Activated T-helper 1 cell treated with anti-CD3 and anti-CD28 coated beads, Interleukin-2, amount 50 U/mL, for 16 hours (primary cell): Measurements from ENCODE around the gene ABCG2.

Source experiments
- DNase-seq, 2 donors: peaks; one replicate each; pipeline ENCODE4 v3.0.0-alpha.2; 2020; ENCODE audit warnings: low read depth in 1 of 2, low spot score in 1 of 2

The ABCG2 gene

DNA sequence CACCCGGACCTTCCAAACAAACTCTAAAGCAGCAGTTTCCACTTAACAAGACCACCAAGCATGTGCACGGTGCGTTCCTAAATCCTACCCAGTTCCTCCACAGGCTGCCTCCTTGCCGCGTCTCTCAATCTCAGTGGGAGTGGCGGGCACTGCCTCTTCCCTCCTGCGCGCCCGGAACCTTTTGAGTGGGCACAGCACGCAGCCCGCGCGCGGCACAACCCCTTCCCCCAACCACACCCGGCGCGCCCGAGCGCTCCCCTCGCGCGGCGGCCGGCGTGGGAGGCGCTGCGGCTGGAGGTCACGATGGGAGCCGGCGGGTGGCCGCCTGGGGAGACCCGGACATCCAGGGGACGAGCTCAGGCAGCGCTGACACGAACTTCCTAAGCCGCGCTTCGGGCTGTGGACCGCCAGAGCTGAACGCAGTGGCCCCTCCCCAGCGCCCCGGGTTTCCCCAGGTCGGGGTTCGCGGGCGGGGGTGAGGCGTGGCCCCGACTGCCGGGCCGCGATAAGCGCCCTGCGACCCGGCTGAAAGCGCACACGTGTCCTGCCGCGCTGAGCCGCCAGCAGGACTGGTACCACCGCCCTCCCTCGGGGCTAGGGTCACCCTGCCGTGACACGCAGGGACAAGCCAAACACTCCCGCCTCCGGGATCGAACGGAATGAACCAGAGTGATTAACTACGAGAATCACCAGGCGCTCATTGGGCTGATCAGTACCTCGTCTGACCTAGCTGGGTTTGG is at the start of gene ABCG2:
ABCG2 (minus strand) TSS at position 151 of the 740 bp plus-strand sequence. CDS start 18,644 bp downstream, outside the sequence.
- DNase-seq = no peak

DNA sequence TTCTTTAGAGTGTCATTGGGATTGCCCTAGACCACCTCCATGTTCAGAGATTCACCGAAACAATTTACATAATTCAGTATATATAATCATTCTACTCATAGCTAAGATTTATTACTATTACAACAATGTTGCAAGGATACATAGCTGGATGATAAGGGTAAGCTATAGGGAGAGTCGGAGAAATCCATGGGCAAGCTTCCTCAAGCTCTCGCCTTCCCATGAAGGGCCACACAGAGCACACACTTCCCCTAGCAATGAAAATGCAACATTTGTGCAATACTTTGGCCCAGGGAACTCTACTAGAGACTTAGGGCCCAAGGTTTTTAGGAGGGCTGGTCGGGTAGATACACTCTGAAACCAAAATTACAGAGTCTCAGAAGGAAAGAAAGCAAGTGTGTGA is 49.7 kb upstream of the ABCG2 start:
- DNase-seq = no peak

DNA sequence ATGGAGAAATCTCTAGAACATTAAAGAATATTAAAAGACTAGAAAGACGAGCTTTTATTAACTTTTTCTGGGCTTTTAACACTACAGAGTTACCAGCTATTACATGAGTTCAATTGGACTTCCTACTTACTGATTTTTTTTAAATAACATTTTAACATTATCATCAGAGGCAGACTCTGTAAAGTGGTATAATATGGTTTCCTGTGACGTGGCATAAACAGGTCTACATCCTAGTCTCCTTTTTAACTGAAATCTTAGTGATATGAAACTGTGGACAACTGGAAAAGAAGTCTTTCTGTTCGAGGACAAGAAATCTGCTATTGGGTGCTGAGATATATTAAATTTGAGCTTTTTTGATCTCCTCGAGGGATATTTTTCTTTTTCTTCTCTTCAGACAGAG is 48.7 kb upstream of the ABCG2 start:
- no peak for DNase-seq

DNA sequence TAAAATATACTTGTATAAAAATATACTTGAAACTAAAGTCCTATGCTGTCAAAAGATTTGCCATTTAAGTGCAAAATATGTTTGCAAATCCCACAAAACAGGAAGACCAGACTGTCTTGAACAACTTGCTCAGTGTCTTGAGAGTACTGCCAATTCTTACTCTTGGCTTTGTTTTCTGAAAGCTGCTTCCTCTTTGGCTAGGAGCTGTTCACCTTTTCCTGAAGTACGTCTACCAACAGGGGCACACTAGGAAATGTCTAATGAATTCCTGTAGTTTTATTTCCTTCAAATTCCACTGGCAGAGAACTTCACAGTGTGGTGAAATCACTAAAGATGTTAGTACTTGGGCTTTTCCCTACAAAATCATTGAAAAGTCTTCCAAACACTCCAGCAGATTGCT is 46.4 kb upstream of the ABCG2 start:
- DNase-seq = no peak

DNA sequence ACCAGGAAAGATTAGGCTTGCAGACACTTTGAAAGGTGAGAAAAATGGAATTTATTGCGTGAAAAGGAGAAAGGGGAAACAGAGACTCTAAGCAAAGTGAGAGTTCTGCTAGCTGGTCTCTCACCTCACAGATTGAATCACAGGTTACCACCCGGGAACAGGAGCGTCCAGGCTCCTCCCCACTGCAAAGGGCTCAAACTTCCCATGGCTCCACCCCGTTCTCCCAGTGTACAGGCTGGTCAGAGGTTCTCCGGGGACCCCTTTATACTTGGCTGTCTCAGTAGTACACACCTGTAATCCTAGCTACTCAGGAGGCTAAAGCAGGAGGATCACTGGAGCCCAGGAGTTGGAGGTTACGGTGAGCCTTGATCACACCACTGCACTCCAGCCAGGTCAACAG is 44.0 kb upstream of the ABCG2 start:
- DNase-seq = no peak

DNA sequence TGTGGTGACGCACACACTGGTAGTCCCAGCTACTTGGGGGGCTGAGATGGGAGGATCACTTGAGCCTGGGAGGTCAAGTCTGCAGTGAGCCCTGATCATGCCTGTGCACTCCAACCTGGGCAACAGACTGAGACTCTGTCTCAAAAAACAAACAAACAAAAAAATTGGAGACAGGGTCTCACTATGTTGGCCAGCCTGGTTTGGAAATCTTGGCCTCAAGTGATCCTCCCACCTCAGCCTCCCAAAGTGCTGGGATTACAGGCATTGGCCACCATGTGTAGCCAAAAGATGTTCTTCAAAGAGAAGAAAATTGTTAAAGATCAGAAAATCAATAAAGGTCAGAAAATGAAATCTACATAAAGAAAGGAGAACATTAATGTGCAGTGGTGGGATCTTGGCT is 41.7 kb upstream of the ABCG2 start:
- no peak for DNase-seq

DNA sequence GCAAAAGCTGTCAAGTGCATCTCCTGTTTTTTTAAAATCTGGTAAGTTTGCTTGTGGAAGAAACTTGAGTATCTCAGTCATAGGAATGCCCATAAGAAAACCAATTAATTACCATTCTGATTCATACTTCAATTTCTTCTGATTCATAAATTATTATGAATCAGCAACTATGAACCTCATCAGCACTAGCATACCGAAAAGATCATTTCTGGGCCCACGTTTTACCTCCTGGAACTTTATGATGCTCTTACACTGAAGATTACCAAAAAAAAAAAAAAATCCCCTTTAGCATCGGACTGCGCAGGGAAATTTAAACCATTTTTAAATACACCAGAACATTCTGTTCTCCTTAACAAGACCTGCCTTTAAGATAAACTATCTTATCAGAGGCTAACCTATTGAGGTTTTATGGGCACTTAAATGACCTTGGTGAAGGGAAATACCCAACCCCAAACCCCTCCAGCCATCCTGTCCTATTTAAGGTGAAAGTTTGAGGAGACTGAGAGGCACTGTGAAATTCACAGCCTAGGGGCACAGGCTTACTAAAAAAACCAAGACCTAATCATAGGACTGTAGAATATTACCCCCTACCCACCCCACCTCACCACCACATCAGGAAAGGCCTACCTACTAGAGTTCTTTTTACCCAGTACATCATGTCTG is 38.2 kb upstream of the ABCG2 start:
- DNase-seq = no peak

DNA sequence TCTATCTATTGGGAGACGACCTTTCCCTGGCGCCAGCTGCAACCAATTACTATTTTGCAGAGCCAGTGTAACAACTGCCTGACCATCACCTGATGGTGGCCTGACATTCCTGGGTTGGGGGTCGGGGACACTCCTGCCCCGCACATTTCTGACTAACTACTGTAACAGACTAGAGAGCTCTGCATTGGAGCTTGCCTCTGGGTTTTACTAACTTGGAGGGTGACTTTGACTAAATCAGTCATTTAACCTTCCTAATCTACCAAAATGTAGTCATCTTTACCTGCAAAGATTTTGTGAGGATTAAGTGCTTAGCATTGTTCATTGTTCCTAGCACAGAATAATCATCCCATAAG is 37.5 kb upstream of the ABCG2 start:
- DNase-seq = no peak

DNA sequence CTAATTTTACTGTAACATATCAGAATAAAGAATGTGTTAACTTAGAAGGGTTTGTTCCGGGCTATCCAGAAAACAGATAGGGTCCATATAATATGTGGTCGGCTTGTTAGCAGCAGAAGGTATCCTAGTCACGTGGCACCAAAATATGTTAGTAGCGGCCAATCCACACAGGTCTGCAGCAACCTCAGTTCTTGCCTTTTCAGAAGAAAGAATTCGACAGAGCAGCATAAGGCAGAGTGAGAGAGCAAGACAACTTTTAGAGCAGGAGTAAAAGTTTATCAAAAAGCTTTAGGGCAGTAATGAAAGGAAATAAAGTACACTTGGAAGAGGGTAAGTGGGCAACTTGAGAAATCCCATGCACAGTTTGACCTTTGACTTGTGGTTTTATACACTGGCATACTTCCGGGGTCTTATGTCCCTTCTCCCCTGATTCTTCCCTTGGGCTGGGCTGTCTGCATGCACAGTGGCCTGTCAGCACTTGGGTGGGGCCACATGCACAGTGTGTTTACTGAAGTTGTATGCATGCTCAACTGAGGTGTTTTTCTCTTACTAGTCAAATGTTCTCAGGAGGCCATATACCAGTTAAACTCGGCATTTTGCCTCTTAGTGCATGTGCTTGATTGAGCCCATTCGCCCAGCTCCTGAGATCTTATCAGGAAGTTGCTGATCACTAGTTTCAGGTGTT is 37.0 kb upstream of the ABCG2 start:
- DNase-seq = no peak

DNA sequence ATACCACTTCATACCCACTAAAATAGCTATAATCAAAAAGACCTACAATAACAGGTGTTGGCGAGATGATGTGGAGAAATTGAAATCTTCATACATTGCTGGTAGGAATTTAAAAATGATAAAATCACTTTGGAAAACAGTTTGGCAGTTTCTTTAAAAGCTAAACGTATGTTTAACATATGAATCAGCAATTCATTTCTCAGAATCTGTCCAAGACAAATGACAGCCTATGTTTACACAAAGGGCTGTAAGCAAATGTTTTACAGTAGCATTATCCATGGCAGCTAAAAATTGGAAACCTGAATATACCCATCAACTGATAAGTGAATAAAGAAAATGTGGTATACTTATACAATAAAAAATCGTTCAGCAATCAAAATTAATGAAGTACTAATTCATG is 33.0 kb upstream of the ABCG2 start:
- DNase-seq = no peak

DNA sequence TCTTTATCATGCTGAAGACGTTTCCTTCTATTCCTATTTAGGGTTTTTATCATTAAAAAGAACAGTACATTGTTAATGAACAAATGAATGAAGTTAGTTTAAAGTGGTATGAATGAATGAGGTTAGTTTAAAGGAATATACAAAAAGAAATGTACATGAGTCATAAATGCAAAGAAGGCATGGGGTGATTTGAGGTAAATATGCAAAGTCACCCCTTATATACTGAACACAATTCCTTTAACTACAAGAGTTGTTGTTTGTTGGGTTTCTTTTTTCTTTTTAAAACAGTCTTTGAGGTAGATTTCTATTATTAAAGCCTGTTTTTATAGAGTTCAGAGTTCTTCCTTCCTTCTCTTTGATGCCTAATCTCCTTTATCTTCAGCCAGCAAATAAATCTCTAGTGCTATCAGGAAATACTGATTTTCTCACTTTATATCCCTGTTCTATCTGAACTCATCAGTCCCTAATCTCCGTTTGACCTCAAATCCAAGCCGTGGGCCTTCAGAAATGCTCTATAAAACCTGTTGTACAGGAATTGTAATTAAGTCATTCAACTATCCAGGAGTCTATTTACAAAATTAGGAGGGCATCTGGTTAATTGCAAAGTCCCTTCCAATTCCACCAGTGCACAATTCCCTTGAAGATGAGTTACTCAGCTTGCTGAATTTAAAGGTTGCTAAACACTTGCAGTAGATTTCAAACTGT is 31.6 kb upstream of the ABCG2 start:
- no peak for DNase-seq

DNA sequence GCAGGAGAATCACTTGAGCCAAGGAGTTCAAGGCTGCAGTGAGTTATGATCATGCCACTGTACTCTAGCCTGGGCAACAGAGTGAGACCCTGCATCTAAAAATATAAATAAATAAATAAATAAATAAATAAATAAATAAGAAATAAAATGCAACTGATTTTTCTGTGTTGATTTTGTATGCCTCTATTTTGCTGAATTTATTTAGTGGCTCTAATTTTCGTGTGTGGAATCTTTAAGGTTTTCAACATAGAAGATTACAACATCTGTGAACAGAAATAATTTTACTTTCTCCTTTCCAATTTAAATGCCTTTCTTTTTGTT is 30.9 kb upstream of the ABCG2 start:
- no peak for DNase-seq

DNA sequence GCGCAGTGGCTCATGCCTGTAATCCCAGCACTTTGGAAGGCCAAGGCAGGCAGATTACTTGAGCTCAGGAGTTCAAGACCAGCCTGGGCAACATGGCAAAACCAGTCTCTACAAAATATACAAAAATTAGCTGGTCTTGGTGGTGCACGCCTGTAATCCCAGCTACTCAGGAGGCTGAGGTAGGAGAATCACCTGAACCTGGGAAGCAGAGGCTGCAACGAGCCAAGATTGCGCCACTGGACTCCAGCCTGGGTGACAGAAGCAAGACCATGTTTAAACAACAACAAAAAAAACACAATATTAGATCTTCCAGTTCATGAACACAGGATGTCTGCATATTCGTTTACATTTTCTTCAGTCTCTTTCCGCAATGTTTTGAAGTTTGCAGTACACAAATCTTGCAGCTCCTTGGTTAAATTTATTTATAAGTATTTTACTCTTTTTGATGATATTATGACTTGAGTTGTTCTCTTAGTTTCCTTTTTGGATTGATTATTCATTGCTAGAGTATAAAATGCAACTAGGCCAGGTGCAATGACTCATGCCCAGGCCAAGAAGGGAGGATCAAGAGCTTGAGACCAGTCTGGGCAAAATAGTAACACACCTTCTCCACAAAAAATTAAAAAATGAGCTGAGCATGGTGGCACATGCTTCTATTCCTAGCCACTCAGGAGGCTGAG is 30.4 kb upstream of the ABCG2 start:
- no peak for DNase-seq

DNA sequence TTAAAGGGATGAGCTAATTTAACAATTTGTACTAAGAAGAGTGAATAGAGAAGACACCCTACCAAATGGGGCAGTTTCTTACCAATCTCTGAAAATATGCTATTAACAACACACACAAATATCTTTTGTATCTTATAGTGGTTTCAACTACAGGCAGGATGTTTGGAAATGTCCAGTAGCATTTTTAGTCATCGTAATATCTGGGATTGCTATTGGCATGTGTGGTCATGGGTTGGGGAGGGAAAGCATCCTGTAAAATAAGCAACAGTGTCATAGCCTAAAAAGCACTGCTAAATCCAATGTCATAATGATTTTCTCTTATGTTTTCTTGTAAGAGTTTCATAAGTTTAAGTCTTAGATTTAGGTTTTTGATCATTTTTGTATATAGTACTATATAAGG is 29.3 kb upstream of the ABCG2 start:
- no peak for DNase-seq

DNA sequence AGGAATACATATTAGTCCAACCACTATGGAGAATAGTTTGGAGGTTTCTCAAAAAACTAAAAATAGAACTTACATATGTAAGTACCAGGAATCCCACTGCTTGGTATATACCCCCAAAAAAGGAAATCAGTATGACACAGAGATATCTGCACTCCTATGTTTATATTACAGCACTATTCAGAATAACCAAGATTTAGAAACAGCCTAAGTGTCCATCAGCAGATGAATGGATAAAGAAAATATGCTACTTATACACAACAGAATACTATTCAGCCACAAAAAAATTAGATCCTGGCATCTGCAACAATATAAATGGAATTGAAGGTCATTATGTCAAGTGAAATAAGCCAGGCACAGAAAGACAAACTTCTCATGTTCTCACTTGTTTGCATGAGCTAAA is 27.5 kb upstream of the ABCG2 start:
- no peak for DNase-seq

DNA sequence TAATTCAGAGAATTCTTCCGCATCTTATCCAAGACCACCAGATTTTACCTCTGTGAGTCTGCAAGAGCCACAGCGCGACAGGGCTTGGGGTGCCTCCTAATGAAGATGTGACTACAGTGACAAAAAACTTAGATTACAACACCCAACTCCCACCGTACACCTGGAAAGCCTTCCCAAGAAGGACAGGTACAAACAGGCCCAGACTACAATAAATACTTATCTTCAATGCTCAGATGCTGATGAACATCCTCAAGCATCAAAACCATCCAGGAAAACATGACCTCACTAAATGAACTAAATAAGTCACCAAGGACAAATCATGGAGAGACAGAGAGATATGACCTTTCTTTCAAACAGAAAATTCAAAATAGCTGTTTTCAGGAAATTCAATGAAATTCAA is 20.8 kb upstream of the ABCG2 start:
- no peak for DNase-seq

DNA sequence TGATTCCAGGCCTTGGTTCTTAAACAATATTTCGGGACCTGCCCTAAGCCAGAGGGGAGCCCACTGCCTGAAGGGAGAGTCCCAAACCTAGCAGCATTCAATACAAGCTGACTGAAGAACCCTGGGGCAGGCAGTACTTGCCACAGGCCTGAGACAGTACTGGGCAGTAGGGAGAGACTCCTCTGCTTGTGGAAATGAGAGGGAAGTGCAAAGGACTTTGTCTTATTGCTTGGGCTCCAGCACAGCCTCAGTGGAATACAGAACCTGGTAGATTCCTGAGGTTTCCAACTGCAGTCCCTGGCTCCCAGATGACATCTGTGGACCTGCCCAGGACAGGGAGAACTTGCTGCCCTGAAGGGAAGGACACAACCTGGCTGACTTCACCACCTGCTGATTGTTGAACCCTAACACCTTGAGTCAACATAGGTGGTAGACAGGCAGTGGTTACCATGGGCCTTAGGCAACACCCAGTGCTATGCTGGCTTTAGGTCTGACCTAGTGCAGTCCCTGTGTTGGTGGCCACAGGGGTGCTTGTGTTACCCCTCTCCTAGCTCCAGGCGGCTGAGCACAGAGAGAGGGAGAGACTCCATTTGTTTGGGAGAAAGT is 20.3 kb upstream of the ABCG2 start:
- DNase-seq = no peak

DNA sequence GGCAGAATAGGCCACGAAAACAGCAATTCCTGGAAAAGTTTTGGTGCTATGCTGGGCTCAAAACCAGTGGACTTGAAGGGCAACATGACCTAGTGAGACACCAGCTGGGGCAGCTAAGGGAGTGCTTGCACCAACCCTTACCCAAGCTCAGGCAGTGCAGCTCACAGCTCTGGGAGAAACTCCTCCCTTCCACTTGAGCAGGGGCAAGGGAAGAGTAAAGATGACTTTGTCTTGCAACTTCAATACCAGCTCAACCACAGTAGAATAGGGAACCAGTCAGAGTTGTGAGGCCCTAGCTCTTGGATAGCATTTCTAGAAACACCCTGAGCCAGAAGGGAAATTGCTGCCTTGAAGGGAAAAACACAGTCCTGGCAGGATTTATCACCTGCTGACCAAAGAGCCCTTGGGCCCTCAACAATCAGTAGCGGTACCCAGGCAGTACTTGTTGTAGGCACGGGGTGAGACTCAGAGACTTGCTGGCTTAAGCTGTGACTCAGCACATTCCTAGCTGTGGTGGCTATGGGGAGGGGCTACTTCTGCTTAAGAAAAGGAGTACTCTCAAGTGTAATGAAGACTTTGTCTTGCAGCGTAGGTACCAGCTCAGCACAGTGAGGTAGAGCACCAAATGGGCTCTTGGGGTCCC is 19.7 kb upstream of the ABCG2 start:
- no peak for DNase-seq

DNA sequence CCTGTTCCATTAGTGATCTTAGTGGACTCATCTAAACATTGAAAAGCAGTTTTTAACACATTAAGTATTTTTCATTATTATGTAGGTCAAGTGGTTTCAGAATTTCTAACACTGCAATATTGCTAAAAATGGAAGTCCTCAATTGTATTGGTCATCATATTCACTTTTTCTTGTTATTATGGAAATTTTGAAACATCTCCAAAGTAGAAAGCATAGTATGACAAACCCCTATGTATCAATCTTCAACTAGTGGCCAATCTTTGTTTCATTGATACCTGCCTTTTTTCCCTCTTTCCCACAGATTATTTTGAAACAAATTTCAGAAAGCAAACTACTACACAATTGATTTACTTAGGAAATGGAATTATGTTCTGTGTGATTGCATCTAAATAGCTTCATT is 14.5 kb upstream of the ABCG2 start:
- DNase-seq = no peak

DNA sequence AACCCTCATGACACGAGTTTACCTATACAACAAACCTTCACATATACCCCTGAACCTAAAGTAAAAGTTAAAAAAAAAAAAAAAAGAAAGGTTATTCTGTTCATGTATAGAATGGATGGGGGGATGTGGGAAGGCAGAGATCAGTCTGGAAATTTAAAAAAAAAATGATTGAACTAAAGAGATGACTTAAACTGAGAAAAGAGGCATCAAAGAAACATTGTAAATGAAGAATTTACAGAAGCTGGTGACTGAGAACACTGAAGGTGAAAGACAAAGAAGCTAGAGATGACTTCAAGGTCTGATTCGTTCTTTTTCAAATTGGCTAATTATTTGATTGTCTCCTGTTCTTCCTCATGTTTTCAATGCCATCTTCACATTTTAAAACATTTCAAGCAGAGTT is 12.8 kb upstream of the ABCG2 start:
- no peak for DNase-seq

DNA sequence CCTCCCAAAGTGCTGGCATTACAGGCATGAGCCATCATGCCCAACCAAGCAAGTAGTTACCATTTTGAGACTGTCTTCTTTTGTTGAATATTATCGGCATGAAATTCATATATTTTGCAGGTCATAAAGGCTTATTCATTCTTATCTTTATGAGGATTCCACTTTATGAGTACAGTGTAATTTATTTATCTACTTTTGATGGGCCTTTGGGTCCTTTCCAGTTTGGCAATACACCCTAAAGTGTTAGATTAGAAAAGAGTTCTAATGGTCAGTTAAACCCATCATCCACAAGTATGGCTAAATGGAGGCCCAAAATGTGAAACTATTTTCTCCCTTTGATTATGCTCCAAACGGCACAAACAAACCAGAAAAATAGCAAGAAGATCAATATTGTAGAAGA is 10.9 kb upstream of the ABCG2 start:
- no peak for DNase-seq
